NCI-H345 (cell line): Measurements from ENCODE around the gene NOX5.

Source experiments
- DNase-seq: peaks from one replicate; lab custom pipeline; 2025; lab: John Stamatoyannopoulos, UW

Gene NOX5

DNA sequence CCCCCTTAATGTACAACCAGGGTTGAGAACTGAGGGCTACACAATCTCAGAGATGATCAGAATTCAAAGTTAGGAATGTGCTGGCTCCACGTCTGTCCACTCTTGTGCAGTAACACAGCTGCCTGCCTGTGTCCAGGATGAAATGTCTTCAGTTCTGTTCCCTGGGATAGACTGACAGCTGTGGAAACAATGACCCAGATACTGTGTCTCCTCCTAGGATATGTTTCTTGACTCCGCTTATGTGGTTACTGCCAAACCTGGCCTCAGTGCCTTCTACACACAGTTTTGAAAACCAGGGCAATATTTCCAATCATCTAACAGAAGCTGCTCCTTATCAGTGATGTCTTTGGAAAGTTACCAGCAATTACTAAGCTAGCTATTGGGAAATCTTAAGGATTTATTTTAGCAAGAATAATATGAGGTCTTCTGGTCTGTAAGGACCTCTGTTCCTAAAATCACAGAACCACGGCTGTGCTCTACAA lies 67.6 kb downstream of the NOX5 start:
- no peak for DNase-seq

DNA sequence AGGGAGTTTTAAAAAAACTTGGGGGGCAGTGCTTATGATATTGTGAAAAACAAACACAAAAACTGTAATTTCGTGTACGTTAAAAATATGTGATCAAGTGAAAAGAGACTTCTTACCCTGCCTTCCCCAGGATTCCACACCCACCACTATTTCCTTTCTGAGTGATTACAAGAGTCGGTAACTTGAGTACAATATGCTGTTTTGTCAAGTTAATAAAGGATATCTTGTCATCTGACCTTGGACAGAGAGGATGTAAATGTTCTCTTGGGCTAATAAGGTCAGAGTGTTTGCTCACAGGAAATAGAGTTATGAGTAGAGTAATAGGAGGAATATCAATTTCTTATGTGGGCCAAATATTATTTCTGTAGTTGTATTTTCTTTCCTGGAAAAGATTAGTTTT lies 68.1 kb downstream of the NOX5 start:
- DNase-seq: no peak

GRCh38 chr15:69084404-69085030 lies 70.0 kb downstream of the NOX5 start:
- no peak for DNase-seq

DNA sequence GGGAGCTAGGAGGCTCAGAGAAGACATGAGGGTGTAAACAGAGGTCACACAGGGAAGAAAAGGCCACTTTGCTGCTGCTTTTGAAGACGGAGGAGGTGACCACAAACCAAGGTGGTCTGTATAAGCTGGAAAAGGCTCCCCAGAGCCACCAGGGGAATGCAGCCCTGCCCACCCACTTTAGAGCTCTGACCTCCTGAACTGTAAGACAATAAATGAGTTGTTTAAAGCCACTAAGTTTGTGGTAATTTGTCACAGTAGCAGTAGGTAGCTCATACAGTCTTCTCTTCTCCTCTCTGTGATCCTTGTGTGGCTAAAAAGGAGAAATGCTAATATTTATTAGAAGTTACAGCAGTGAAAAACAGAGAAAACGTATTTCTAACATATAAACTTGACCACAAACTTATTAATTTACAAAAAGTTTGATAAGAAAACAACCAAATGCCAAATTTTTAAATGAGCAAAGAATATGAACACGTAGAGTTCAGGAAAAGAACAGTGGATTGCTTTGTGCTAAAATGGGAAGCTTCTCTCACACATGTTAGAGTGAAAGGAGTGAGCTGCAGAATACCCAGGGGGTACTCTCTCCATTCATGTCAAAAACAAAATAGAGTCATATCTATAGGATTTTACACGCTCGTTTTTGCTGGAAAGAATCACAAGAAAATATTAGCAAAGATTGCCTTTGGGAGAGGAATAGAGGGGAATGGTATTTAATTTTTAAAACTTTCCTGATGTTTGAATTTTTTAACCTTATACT lies 71.0 kb downstream of the NOX5 start:
- no peak for DNase-seq

DNA sequence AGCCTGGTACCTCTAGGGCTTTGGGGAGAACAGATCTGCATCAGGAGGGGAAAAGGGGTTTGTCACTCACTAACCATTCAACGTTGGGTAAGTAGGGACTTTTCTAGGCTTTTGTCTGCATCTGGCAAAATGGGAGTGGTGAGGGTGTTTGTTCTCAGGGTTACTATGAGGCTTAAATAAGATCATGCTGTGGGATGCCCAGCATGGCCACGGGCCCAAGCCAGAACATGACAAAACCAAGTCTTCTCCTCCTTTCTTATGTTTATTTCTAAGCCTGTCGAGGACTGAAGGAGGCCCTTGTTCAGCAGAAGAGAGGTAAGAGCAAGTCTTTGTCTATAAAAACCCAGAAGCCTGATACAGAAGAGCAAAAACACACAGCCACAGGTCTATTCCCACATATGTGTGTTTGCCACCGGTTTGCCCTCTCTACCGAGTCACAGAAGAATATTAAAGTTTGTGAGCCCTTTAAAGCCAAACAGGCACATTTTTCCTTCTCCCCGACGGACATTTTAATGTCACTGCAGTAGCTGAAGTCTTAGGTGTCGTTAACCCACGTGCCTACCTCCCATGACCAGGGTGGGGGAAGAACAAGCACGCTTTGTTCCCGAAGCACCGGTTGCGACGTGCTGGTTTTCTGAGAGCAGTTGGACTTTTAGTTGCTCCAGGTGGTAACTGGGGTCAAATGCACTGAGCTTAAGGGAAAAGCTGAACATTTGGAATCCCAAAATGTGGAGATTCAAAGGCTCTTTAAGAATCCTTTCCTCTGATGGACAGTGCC lies 72.1 kb downstream of the NOX5 start:
- no peak for DNase-seq

GRCh38 chr15:69087366-69087976 lies 73.0 kb downstream of the NOX5 start:
- DNase-seq: no peak

- DNase-seq: peak; percentile 41
Measured at GRCh38 chr15:69088300-69088965, 73.9 kb downstream of the NOX5 start.

DNA sequence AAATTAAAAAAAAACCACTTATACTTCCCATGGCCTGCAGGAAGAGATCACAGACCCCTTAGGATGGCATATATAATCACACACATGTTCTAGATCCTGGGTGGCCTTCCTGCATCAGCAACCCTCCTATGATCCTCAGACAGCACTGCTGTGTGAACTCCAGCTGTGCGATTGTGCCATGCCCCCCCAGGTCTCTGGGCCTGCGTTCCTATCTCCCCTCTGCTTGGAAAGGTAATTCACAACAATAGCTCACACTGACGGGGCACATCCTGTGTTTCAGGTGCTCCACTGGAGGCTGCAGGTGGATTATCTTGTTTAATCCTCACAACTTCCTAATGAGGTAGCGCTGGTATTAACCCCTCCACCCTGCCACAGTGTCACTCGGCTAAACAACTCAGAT lies 74.8 kb downstream of the NOX5 start:
- no peak for DNase-seq

DNA sequence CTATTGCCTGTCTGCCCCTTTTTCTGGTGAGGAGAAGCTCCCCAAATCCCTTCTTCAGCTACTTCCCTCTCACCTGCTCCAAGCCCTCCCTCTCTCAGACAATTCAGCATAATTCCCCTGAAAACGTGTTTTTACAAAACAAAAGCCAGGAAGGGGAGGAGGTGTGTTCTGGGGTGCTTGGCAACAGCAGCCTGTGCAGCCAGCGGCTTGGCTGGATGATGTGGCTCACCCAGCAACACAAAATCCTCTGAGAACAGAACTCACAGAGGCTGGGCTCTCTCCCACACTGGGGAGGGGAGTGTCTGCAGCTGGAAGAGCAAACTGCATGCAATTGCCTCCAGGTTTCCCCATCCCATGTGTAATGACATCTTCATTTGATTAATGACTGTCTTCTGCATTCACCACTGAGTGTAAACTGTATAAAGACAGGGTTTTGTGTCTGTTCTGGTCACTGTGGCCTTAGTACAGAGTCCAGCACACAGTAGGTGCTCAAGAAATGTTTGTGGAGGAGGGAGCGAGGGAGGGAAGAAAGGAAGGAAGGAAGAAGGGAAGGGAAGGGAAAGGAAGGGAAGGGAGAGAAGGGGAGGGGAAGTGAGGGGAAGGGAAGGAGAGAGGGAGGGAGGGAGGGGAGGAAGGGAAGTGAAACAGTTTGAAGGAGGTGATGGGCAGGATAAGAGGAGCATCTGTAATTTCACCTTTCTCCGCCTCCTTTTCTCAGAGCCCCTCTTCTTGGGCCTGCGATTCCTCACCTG lies 75.9 kb downstream of the NOX5 start:
- DNase-seq: no peak

DNA sequence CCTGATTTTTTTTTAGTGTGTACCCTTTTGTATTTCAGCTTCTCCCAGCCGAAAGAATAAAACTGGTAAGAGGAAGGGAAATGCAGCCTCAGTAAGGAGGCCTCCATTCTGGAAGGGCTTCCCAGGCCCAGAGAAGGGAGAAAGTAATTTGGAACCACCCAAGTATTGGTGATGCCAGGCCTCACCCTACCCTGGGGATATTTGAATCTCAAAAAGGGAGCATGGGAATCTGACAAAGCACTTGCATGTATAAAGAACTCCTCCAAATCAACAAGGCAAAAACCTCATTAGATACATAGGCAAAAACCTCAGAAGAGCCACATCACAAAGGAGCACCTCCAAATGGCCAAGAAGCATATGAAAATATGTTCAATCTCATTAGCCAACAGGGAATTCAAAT lies 77.2 kb downstream of the NOX5 start:
- no peak for DNase-seq

- no peak for DNase-seq
Measured at GRCh38 chr15:69092159-69092558, 77.7 kb downstream of the NOX5 start.

- DNase-seq: no peak
Measured at GRCh38 chr15:69093127-69093526, 78.6 kb downstream of the NOX5 start.

- no peak for DNase-seq
Measured at GRCh38 chr15:69093614-69094013, 79.1 kb downstream of the NOX5 start.

DNA sequence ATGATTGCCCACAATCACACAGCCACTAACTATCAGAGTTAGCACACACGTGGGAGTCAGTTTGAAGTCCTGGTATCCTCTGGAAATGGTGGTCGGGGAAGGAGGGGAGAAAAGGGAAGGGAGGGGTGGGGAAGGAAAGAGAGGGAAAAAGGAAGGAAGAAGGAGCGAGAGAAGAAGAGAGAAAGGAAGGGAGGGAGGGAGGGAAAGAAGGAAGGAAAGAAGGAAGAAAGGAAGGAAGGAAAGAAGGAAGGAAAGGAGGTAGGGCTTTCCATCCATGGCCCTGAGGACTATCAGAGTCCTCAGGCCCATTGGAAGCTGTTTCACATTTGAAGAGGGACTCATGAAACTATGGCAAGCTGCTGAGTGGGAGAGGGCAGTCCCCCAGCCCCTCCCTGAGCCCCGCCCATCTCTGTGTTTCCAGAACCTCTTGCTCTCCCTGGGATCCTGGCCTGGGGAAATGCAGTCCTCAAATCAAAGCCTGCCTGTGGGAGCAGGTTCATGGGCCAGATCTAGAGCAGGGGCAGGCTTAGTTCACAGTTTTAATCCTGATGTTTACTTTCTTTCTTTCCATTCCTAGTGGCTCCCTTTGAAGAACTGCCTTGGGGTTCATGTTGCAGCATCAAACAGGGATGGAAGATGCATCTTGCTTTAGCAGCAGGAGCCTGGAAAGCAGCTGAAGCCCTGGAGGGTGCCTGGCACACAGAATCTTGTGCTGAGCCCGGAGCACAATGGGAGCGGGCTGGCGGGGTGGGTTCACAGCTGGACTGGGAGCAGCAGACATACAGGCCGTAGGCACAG lies 79.8 kb downstream of the NOX5 start:
- DNase-seq: no peak

DNA sequence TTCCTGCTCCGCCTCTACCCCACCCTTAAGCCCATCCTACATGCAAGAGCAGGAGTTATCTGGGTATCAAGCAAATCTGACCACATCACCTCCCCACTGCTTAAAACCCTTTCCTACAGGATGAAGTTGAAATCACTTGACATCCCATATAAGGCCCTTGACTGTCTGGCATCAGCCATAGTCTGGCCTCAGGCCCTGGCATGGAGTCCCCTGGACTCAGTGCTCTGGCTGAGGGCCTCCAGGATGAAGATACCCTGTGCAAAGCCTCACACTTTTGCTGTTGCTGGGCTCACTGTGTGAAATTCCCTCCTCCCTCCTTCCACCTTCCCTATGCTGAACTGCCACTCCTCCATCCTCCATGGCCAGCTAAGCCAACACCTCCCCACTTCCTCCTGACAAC lies 80.8 kb downstream of the NOX5 start:
- no peak for DNase-seq

- no peak for DNase-seq
Measured at GRCh38 chr15:69096196-69096595, 81.7 kb downstream of the NOX5 start.

GRCh38 chr15:69096626-69097025 lies 82.1 kb downstream of the NOX5 start:
- DNase-seq: no peak

GRCh38 chr15:69098771-69099170 lies 84.3 kb downstream of the NOX5 start:
- no peak for DNase-seq

- no peak for DNase-seq
Measured at GRCh38 chr15:69099941-69100340, 85.4 kb downstream of the NOX5 start.

DNA sequence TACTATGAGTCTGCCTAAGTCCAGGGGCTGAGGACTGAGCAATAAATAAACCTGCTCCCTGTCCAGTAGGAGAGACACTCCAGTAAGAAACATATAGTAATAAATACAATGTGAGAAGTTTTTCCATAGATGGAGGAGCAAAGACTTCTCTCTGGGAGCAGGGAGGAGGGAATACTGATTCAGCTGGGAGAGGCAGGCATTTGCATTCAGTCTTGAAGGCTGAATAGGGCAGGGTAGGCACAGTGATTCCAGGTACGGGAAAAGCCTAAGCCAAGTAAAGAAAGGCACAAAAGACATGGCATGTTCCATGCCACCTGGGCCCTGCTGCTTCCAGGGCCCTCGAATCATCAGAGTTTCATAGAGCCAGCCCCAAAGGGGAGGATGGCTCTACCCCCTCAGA lies 86.3 kb downstream of the NOX5 start:
- no peak for DNase-seq
